GM20431 (cell line): Measurements from ENCODE around the gene LGI2.

ENCODE experiments used
- in situ Hi-C: fragments of 300-500 bp; cut with MseI, MboI; formaldehyde crosslinking; loops from one replicate; pipeline ENCODE4 v1.15.0; 2020; ENCODE audit warnings: low sequenced_read_pairs; ENCODE audit not compliant: unreplicated experiment

The LGI2 gene

GRCh38 chr4:24970635-24971034 is 60.1 kb downstream of the LGI2 start:
- in situ Hi-C loops: no loop called here

- in situ Hi-C loops: no loop called here
These were observed 60.6 kb downstream of the LGI2 start for GRCh38 chr4:24970191-24970590.

GRCh38 chr4:24969486-24969885 is 61.3 kb downstream of the LGI2 start:
- in situ Hi-C loops: no loop called here

- in situ Hi-C loops: no loop called here
These were observed 61.8 kb downstream of the LGI2 start for GRCh38 chr4:24968992-24969391.

- in situ Hi-C loops: no loop called here
These were observed 62.5 kb downstream of the LGI2 start for GRCh38 chr4:24968278-24968677.

GRCh38 chr4:24967346-24967745 is 63.4 kb downstream of the LGI2 start:
- in situ Hi-C loops: no loop called here

- in situ Hi-C loops: no loop called here
These were observed 64.7 kb downstream of the LGI2 start for GRCh38 chr4:24966076-24966475.

GRCh38 chr4:24965627-24966026 is 65.1 kb downstream of the LGI2 start:
- in situ Hi-C loops: no loop called here

GRCh38 chr4:24963277-24963676 is 67.5 kb downstream of the LGI2 start:
- in situ Hi-C loops: no loop called here

GRCh38 chr4:24957886-24958285 is 72.9 kb downstream of the LGI2 start:
- in situ Hi-C loops: no loop called here

GRCh38 chr4:24956763-24957162 is 74.0 kb downstream of the LGI2 start:
- in situ Hi-C loops: no loop called here

GRCh38 chr4:24956091-24956490 is 74.7 kb downstream of the LGI2 start:
- in situ Hi-C loops: no loop called here

- in situ Hi-C loops: no loop called here
These were observed 78.1 kb downstream of the LGI2 start for GRCh38 chr4:24952667-24953066.

- in situ Hi-C loops: no loop called here
These were observed 80.8 kb downstream of the LGI2 start for GRCh38 chr4:24949970-24950369.
